IgD-negative memory B cell (primary cell): Measurements from ENCODE around the gene NPBWR2. TPM values are rescaled to one million over a fixed set of nuclear protein-coding genes. Genes with fewer than 3 reads are reported as not detected.

ENCODE experiments used
- H3K27ac Mint-ChIP-seq, 3 donors: one replicate each; pipeline ENCODE4 v1.8.0; 2020 to 2022; ENCODE audit warnings: mild to moderate bottlenecking in 3 of 3, mixed read lengths in 3 of 3, moderate library complexity in 1 of 3
- H3K27me3 Mint-ChIP-seq: one replicate; pipeline ENCODE4 v1.8.0; 2021; ENCODE audit warnings: mixed read lengths
- H3K36me3 Mint-ChIP-seq: one replicate; pipeline ENCODE4 v1.8.0; 2020; ENCODE audit warnings: mild to moderate bottlenecking, mixed read lengths
- H3K4me1 Mint-ChIP-seq, 3 donors: one replicate each; pipeline ENCODE4 v1.8.0; 2020 to 2022; ENCODE audit warnings: mixed read lengths in 3 of 3, mild to moderate bottlenecking in 1 of 3
- H3K4me3 Mint-ChIP-seq, 4 donors: one replicate each; pipeline ENCODE4 v1.8.0; 2020 to 2022; ENCODE audit warnings: mild to moderate bottlenecking in 4 of 4, mixed read lengths in 4 of 4, moderate library complexity in 3 of 4
- H3K9me3 Mint-ChIP-seq, 3 donors: one replicate each; pipeline ENCODE4 v1.8.0; 2020 to 2021; ENCODE audit warnings: mixed read lengths in 3 of 3, mild to moderate bottlenecking in 1 of 3
- polyA plus RNA-seq: library from polyadenylated mRNA; unstranded; fragments of 300-500 nt; fragmentation: Illumina TruSeq; gene quantifications from one replicate; pipeline ENCODE4 v1.2.3, GENCODE V29; 2021

NPBWR2 gene
- polyA plus RNA-seq, 1 donor from 2014 or later: not detected

GRCh38 chr20:64064145-64064698 is 43.1 kb downstream of the NPBWR2 start:
- Mint-ChIP-seq H3K4me3 (peak overlapping the region; percentile 70 to 95 (median 86)), H3K4me1 (peaks cover 17 to 31% (median 20%) of the 10 kb centered on the region in 3 donors), H3K36me3 (peaks cover 1% of the 10 kb centered on the region), H3K27ac (peak overlapping the region in 2 of 3 donors; percentile 61 to 69), H3K9me3 (no peaks in the 10 kb centered on the region), H3K27me3 (peaks cover 4% of the 10 kb centered on the region)

- Mint-ChIP-seq H3K36me3 (peaks cover 1% of the 10 kb centered on the region), H3K9me3 (no peaks in the 10 kb centered on the region), H3K27ac (peak overlapping the region in 2 of 3 donors; percentile 28 to 61), H3K27me3 (peaks cover 4% of the 10 kb centered on the region), H3K4me3 (peak overlapping the region; percentile 80 to 95 (median 86)), H3K4me1 (peaks cover 17 to 31% (median 20%) of the 10 kb centered on the region in 3 donors)
Measured at GRCh38 chr20:64063389-64064144, 43.8 kb downstream of the NPBWR2 start.

- Mint-ChIP-seq H3K9me3 (no peaks in the 10 kb centered on the region), H3K27me3 (peaks cover 4% of the 10 kb centered on the region)
Measured at GRCh38 chr20:64062596-64063388, 44.6 kb downstream of the NPBWR2 start, which contains the start of gene TCEA2. TCEA2 (plus strand) TSS chr20:64063198; CDS start chr20:64063313, 115 bp downstream.

GRCh38 chr20:64062276-64062595 is 45.1 kb downstream of the NPBWR2 start:
- peaks cover 1% of the 10 kb centered on the region for H3K36me3 Mint-ChIP-seq
- H3K4me3 Mint-ChIP-seq: peak overlapping the region in 3 of 4 donors; percentile 65 to 83 (median 81)
- H3K9me3 Mint-ChIP-seq: no peaks in the 10 kb centered on the region
- H3K27ac Mint-ChIP-seq: peak overlapping the region in 1 of 3 donors; percentile 18
- peaks cover 17 to 39% (median 25%) of the 10 kb centered on the region in 3 donors for H3K4me1 Mint-ChIP-seq
- H3K27me3 Mint-ChIP-seq: peaks cover 4% of the 10 kb centered on the region

More at GRCh38 chr20:64062596-64063388, 44.6 kb downstream of the NPBWR2 start, which contains the start of gene TCEA2:
- Mint-ChIP-seq H3K36me3 (peaks cover 1% of the 10 kb centered on the region), H3K27ac (peak within 1 kb of the TSS in 2 of 3 donors; percentile 28 to 61), H3K4me1 (peaks cover 17 to 37% (median 25%) of the 10 kb centered on the region in 3 donors), H3K4me3 (peak within 1 kb of the TSS; percentile 80 to 95 (median 86))

- peak overlapping the region in 1 of 4 donors; percentile 54 for H3K4me3 Mint-ChIP-seq
- H3K27me3 Mint-ChIP-seq: peaks cover 7% of the 10 kb centered on the region
- H3K9me3 Mint-ChIP-seq: no peaks in the 10 kb centered on the region
Measured at GRCh38 chr20:64058536-64058935, 48.8 kb downstream of the NPBWR2 start.

GRCh38 chr20:64057628-64058498 is 49.5 kb downstream of the NPBWR2 start:
- peaks cover 0 to 13% (median 11%) of the 10 kb centered on the region in 3 donors for H3K4me1 Mint-ChIP-seq
- H3K27ac Mint-ChIP-seq: no peak overlapping the region
- H3K9me3 Mint-ChIP-seq: no peaks in the 10 kb centered on the region
- H3K36me3 Mint-ChIP-seq: peaks cover 3% of the 10 kb centered on the region
- peaks cover 13% of the 10 kb centered on the region for H3K27me3 Mint-ChIP-seq
- peak overlapping the region in 3 of 4 donors; percentile 8 to 78 (median 54) for H3K4me3 Mint-ChIP-seq

More at GRCh38 chr20:64058536-64058935, 48.8 kb downstream of the NPBWR2 start:
- peaks cover 3% of the 10 kb centered on the region for H3K36me3 Mint-ChIP-seq
- H3K4me1 Mint-ChIP-seq: peaks cover 0 to 13% (median 7%) of the 10 kb centered on the region in 3 donors
- H3K27ac Mint-ChIP-seq: peak overlapping the region in 1 of 3 donors; percentile 31

GRCh38 chr20:64056889-64057627 is 50.3 kb downstream of the NPBWR2 start:
- Mint-ChIP-seq H3K4me3 (peak overlapping the region in 1 of 4 donors; percentile 78), H3K27ac (no peak overlapping the region), H3K9me3 (no peaks in the 10 kb centered on the region), H3K36me3 (peaks cover 3% of the 10 kb centered on the region), H3K27me3 (peaks cover 15% of the 10 kb centered on the region), H3K4me1 (peaks cover 0 to 11% (median 11%) of the 10 kb centered on the region in 3 donors)

- no peak overlapping the region for H3K4me3 Mint-ChIP-seq
- peaks cover 0 to 11% (median 9%) of the 10 kb centered on the region in 3 donors for H3K4me1 Mint-ChIP-seq
- no peak overlapping the region for H3K27ac Mint-ChIP-seq
- H3K36me3 Mint-ChIP-seq: peaks cover 3% of the 10 kb centered on the region
- peaks cover 20% of the 10 kb centered on the region for H3K27me3 Mint-ChIP-seq
- H3K9me3 Mint-ChIP-seq: no peaks in the 10 kb centered on the region
Measured at GRCh38 chr20:64056639-64056888, 50.8 kb downstream of the NPBWR2 start.

- no peak overlapping the region for H3K27ac Mint-ChIP-seq
- H3K4me3 Mint-ChIP-seq: peak overlapping the region in 1 of 4 donors; percentile 9
- H3K9me3 Mint-ChIP-seq: no peaks in the 10 kb centered on the region
- H3K36me3 Mint-ChIP-seq: peaks cover 3% of the 10 kb centered on the region
- H3K4me1 Mint-ChIP-seq: peaks cover 0 to 11% (median 9%) of the 10 kb centered on the region in 3 donors
- H3K27me3 Mint-ChIP-seq: peaks cover 22% of the 10 kb centered on the region
Measured at GRCh38 chr20:64055893-64056638, 51.3 kb downstream of the NPBWR2 start.

- H3K27me3 Mint-ChIP-seq: peaks cover 28% of the 10 kb centered on the region
- no peak overlapping the region for H3K27ac Mint-ChIP-seq
- no peaks in the 10 kb centered on the region for H3K9me3 Mint-ChIP-seq
- peaks cover 0 to 11% (median 9%) of the 10 kb centered on the region in 3 donors for H3K4me1 Mint-ChIP-seq
- peaks cover 3% of the 10 kb centered on the region for H3K36me3 Mint-ChIP-seq
- peak overlapping the region in 1 of 4 donors; percentile 19 for H3K4me3 Mint-ChIP-seq
Measured at GRCh38 chr20:64055396-64055892, 51.9 kb downstream of the NPBWR2 start.

- peak overlapping the region in 1 of 3 donors; percentile 57 for H3K27ac Mint-ChIP-seq
- no peak overlapping the region for H3K4me3 Mint-ChIP-seq
- H3K27me3 Mint-ChIP-seq: peaks cover 34% of the 10 kb centered on the region
- peaks cover 0 to 11% (median 9%) of the 10 kb centered on the region in 3 donors for H3K4me1 Mint-ChIP-seq
- no peaks in the 10 kb centered on the region for H3K9me3 Mint-ChIP-seq
- H3K36me3 Mint-ChIP-seq: peaks cover 3% of the 10 kb centered on the region
Measured at GRCh38 chr20:64053841-64054661, 53.3 kb downstream of the NPBWR2 start.
